HG03460 (cell line): Measurements from ENCODE around the gene BRICD5.

Experiments
- ATAC-seq: cut with Tn5 transposase; IDR thresholded peaks from one replicate; pipeline ENCODE4 v1.9.1; 2021; ENCODE audit not compliant: unreplicated experiment

Gene BRICD5

DNA sequence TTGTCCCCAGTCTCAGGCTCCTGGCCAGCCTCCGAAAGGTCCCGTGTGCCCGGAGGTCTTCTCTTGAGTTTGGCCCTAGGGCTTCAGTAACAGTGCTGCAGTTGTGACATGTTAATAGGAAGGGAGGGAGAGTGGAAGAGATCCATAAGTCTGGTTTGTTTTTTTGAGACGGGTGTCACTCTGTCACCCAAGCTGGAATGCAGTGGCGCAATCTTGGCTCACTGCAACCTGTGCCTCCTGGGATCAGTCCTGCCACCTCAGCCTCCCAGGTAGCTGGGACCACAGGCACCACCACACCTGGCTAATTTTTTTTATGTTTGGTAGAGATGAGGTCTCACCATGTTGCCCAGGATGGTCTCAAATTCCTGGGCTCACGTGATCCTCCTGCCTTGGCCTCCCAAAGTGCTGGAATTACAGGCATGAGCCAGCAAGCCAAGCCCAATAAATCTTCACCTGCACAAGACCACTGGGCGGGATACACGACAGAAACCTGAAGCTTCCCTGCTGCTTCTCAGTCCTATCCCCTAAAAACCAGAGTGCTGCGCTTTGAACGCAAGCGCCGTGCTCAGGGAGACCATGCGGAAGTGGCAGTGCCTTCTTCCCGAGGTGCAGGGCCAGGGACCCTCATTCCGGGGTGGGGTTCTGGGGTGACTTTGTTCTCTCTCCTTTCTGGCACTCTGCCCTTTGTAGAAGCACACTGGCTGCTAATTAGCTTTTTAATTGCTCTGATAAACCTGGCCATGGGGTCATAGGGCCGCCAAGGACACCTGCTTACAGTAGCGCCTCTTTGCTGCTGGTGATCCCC is 44.2 kb downstream of the BRICD5 start:
- no peak for ATAC-seq

DNA sequence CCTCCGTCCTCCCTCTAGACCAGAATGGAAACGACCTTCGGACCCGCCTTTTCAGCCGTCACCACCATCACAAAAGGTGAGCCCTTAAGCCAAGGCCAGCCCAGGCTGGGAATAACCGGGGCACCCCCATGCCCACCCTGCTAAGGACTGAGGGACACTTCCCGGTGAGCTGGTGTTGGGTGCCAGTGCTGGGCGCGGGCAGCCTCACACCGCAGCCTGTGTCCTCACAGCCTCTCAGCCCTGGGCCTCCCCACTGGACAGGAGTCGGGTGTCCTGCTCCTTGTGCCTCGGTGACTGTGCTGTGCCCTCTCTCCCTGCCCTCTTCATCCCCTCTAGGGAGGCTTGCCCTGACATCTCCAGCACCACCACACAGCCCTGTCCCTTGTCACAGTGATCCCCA is 44.8 kb downstream of the BRICD5 start:
- no peak for ATAC-seq

DNA sequence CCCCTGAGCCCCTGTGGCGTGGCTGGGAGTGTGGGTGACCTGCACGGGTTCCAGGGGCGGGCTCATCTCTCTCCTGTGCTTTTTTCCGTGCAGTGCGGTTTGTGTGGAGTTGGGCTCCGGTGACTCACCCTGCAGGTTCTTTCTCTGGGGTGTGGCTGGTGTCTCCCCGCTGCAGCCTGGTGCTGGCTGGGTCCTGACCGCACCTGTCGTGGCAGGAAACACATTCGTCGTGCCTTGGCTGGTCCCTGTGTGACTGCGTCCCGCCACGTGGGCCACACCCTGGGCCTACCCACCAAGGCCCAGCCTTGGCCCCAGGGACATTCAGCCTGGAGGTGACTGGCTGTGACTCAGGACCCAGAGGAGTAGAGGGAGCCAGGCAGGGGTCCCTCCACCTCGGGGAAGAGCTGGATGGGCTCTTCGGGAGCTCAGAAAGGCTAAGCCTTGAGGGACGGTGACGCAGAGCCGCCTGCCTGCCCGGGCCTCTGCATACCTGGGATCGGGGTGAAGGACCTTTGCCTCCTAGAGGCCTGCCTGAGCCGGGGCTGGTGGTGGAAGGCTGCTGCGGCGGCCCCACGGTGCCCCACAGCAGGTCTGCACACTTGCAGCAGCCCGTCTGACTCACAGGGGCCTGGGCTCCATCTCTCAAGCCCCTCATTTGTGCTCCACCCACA is 47.3 kb downstream of the BRICD5 start:
- no peak for ATAC-seq

DNA sequence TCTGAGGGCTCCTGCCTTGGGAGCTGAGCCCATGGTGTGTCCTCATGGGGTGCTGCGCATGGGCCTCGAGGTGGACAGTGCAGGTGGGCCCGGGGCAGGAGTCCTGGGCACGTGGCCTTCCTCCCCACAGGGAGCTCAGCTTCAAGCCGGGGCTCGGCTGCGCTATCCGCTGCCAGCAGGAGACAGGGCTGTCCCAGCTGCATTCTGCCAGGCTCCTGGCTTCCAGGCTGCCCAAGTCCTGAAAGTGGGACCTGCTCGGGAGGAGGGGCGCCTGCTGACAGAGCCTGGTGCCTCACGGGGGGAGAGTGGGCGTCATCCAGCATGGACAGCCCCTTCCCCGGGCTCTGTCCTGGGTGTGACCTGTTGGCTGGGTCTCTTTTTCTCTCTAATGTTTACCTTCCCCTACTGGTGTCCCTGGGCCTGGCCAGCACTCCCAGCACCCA is 48.0 kb downstream of the BRICD5 start:
- no peak for ATAC-seq

DNA sequence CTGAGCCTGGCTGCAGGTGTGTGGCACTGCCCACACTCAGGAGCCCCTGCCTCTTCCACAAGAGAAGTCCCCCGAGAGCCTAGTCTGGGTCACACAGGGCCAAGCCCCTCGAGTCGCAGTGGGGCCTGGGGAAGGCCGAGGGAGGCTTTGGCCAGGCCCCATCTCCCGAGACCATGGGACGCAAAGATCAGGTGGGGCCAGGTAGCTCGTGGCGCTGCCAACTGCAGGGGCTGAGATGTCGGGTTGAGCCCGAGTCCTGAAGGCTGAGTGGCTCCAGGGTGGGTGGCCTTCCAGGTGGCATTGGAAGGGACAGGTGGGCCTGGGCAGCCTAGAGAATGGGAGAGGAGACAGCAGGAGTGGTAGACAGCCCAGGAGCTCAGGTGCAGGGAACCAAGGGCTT is 48.8 kb downstream of the BRICD5 start:
- no peak for ATAC-seq

DNA sequence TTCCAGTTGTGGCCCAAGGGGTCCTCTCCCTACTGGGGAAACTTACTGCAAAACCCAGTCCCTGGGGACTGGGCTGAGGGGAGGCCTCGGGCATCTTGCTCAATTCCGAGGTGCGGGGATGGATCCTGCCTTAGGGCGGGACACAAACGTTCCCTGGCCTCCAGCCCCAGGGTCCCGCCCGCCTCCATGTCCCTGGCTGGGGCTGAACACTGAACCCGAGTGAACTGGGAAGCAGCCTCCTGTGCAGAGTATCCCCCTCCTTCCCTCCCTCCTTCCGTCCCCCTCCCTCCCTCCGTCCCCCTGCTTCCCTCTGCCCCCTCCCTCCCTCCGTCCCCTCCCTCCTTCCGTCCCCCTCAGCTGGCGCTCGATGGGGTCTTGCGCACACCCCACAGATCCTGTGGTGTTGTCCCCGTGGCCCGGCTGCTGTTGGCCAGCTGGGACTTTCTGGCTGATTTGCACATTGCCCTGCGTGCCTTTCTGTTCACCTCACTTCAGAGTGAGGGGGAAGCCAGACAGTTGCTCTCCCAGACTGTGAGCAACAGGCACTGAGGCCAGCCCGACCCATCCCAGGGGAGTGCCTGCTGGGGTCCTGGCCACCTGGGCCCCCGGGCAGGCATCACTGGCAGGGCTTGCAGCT is 49.6 kb downstream of the BRICD5 start:
- ATAC-seq = no peak
